GM18502 (cell line): Measurements from ENCODE around the gene CDH26.

Experiments
- ATAC-seq: cut with Tn5 transposase; IDR thresholded peaks from one replicate; pipeline ENCODE4 v1.9.1; 2021; ENCODE audit warnings: mild to moderate bottlenecking; ENCODE audit not compliant: unreplicated experiment, poor library complexity

CDH26 gene

GRCh38 chr20:59977086-59977485, 18.9 kb downstream of the CDH26 start:
- ATAC-seq, result no peak

- no peak for ATAC-seq
Observed at GRCh38 chr20:59983076-59983475, 24.9 kb downstream of the CDH26 start.

GRCh38 chr20:59984541-59984940, 26.3 kb downstream of the CDH26 start:
- no peak for ATAC-seq

GRCh38 chr20:59985164-59985563, 26.9 kb downstream of the CDH26 start:
- ATAC-seq, result no peak

- no peak for ATAC-seq
Observed at GRCh38 chr20:59985864-59986263, 27.6 kb downstream of the CDH26 start.

- no peak for ATAC-seq
Observed at GRCh38 chr20:59987135-59987534, 28.9 kb downstream of the CDH26 start.

- ATAC-seq, result no peak
Observed at GRCh38 chr20:59988141-59988540, 29.9 kb downstream of the CDH26 start.

- no peak for ATAC-seq
Observed at GRCh38 chr20:59992526-59993084, 34.4 kb downstream of the CDH26 start.

- no peak for ATAC-seq
Observed at GRCh38 chr20:59993736-59994430, 35.7 kb downstream of the CDH26 start.

- no peak for ATAC-seq
Observed at GRCh38 chr20:59994697-59995122, 36.5 kb downstream of the CDH26 start.

GRCh38 chr20:59996108-59996507, 37.9 kb downstream of the CDH26 start:
- no peak for ATAC-seq

GRCh38 chr20:59997896-59998295, 39.7 kb downstream of the CDH26 start:
- no peak for ATAC-seq

- no peak for ATAC-seq
Observed at GRCh38 chr20:59999502-59999901, 41.3 kb downstream of the CDH26 start.

GRCh38 chr20:60000271-60001042, 42.2 kb downstream of the CDH26 start:
- ATAC-seq, result no peak

- no peak for ATAC-seq
Observed at GRCh38 chr20:60001108-60001507, 42.9 kb downstream of the CDH26 start.

GRCh38 chr20:60003776-60004175, 45.6 kb downstream of the CDH26 start:
- ATAC-seq, result no peak

GRCh38 chr20:60006261-60006660, 48.0 kb downstream of the CDH26 start:
- no peak for ATAC-seq

GRCh38 chr20:60007464-60007863, 49.2 kb downstream of the CDH26 start:
- no peak for ATAC-seq

- no peak for ATAC-seq
Observed at GRCh38 chr20:60008130-60008808, 50.0 kb downstream of the CDH26 start.

GRCh38 chr20:60009318-60009717, 51.1 kb downstream of the CDH26 start:
- no peak for ATAC-seq
